Measurements from ENCODE around the gene GDE1. TPM values are rescaled to one million over a fixed set of nuclear protein-coding genes. Genes with fewer than 3 reads are reported as not detected.

GDE1 gene
- total RNA-seq, 1 donor from 2014 or later: 77.8 TPM

DNA sequence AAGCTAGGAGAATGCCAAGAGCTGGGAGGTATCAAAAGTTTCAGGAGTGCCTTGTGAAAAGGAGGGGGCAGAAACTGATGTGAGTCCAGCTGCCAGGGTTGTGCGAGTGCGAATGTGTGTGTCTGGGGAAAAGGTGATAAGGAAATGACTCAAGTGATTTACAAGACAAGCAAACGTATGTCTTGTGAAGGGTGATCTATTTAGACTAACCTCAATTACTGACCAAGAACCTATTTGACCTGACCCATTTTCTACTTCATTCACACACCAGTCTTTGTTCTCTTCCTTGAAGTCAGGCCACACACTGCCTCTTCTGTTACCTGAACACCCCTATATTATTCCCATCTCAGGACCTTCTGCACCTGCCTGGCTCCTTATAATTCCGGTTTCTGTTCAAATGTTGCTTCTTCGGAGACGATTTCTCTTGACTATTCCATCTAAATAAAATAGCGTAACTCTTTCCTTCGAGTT is 1.0 kb downstream of the GDE1 start:
- DNase-seq (ENCODE audit: extremely low spot score, unreplicated experiment): no peak
- H3K36me3 Mint-ChIP-seq (ENCODE audit: unreplicated experiment): peaks cover 7% of the 10 kb centered on the region
- H3K27ac Mint-ChIP-seq (ENCODE audit: unreplicated experiment): peak overlapping the region; percentile 87
- H3K4me1 Mint-ChIP-seq (ENCODE audit: unreplicated experiment): peaks cover 63% of the 10 kb centered on the region
- no peaks in the 10 kb centered on the region for H3K27me3 Mint-ChIP-seq (ENCODE audit: unreplicated experiment)
- TF ChIP-seq, protein P1, sequence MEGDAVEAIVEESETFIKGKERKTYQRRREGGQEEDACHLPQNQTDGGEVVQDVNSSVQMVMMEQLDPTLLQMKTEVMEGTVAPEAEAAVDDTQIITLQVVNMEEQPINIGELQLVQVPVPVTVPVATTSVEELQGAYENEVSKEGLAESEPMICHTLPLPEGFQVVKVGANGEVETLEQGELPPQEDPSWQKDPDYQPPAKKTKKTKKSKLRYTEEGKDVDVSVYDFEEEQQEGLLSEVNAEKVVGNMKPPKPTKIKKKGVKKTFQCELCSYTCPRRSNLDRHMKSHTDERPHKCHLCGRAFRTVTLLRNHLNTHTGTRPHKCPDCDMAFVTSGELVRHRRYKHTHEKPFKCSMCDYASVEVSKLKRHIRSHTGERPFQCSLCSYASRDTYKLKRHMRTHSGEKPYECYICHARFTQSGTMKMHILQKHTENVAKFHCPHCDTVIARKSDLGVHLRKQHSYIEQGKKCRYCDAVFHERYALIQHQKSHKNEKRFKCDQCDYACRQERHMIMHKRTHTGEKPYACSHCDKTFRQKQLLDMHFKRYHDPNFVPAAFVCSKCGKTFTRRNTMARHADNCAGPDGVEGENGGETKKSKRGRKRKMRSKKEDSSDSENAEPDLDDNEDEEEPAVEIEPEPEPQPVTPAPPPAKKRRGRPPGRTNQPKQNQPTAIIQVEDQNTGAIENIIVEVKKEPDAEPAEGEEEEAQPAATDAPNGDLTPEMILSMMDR (IDR thresholded peaks at IDR 0.05): no peak
- peak overlapping the region; percentile 89 for H3K4me3 Mint-ChIP-seq (ENCODE audit: unreplicated experiment)
- H3K9me3 Mint-ChIP-seq (ENCODE audit: unreplicated experiment): no peaks in the 10 kb centered on the region

DNA sequence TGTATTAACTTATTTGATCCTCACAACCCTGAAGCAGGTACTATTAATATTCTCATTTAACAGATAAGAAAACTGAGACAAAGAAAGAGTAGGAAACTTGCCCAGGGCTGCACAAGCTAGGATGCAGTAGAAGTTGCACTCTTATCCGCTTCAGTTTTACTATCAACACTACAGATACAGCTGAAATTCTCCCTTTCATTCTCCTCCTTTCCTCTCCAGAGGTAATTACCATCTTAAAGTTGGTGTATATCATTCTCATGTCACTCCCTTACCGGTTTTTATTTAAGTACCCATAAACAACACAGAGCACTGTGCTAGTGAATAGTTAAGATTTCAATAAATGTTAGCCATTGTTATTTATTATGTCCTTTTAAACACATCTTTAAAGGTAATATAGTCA is 3.5 kb downstream of the GDE1 start:
- Mint-ChIP-seq H3K27ac (ENCODE audit: unreplicated experiment) (no peak overlapping the region), H3K4me1 (ENCODE audit: unreplicated experiment) (peaks cover 51% of the 10 kb centered on the region), H3K27me3 (ENCODE audit: unreplicated experiment) (no peaks in the 10 kb centered on the region), H3K4me3 (ENCODE audit: unreplicated experiment) (no peak overlapping the region), H3K36me3 (ENCODE audit: unreplicated experiment) (peaks cover 20% of the 10 kb centered on the region), H3K9me3 (ENCODE audit: unreplicated experiment) (peaks cover under 1% of the 10 kb centered on the region)
- TF ChIP-seq, protein P1 (IDR thresholded peaks at IDR 0.05): no peak
- DNase-seq (ENCODE audit: extremely low spot score, unreplicated experiment): no peak

DNA sequence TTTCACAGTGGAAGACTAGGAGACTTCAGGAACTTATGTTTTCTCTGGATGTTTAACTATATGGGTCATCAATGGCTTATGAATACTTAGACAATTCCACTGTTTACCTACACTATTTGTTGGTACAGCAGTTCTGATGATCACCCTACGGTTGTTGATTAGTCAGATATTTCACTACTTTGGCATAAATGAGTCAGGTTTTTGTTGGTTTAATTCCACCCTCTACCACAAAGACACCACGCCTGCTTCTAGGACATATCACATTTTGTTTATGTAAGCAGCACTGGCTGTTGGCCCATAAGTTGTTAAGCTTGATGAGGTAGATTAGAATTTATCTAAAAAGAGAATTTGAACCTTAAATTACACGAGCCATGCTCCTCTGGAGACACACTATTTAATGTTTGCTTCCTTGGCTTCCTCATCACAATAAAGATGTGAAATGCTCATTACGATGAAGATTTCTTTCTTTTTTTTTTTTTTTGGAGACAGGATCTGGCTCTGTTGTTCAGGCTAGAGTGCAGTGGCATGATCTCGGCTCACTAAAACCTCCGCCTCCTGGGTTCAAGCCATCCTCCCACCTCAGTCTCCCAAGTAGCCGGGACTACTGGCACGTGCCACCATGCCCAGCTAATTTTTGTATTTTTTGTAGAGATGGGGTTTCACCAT is 4.3 kb downstream of the GDE1 start:
- Mint-ChIP-seq H3K27ac (ENCODE audit: unreplicated experiment) (peak overlapping the region; percentile 0), H3K27me3 (ENCODE audit: unreplicated experiment) (no peaks in the 10 kb centered on the region), H3K9me3 (ENCODE audit: unreplicated experiment) (peaks cover 9% of the 10 kb centered on the region), H3K4me3 (ENCODE audit: unreplicated experiment) (no peak overlapping the region), H3K36me3 (ENCODE audit: unreplicated experiment) (peaks cover 28% of the 10 kb centered on the region), H3K4me1 (ENCODE audit: unreplicated experiment) (peaks cover 51% of the 10 kb centered on the region)
- DNase-seq (ENCODE audit: extremely low spot score, unreplicated experiment): no peak
- TF ChIP-seq, protein P1 (IDR thresholded peaks at IDR 0.05): no peak

DNA sequence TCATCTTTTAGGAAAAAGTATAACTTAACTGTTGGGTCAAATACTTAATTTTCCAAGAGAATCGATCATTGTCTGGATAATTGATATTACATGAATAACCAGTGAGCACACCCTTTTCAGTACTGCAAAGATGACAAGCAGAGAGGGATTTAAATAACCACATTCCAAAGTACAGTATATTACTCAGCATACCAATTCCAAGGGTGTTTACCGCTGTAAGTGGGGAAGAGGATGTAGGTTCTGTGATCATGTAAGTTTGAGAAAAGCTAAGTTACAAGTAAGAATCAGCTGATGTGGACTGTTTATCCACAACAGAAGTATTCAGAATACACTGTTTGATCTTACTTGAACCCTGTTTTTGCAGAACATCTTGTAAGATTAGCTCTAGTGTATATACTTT is 6.1 kb downstream of the GDE1 start:
- DNase-seq (ENCODE audit: extremely low spot score, unreplicated experiment): no peak
- H3K36me3 Mint-ChIP-seq (ENCODE audit: unreplicated experiment): peaks cover 37% of the 10 kb centered on the region
- no peak overlapping the region for H3K4me3 Mint-ChIP-seq (ENCODE audit: unreplicated experiment)
- H3K4me1 Mint-ChIP-seq (ENCODE audit: unreplicated experiment): peaks cover 39% of the 10 kb centered on the region
- H3K27ac Mint-ChIP-seq (ENCODE audit: unreplicated experiment): no peak overlapping the region
- no peaks in the 10 kb centered on the region for H3K27me3 Mint-ChIP-seq (ENCODE audit: unreplicated experiment)
- H3K9me3 Mint-ChIP-seq (ENCODE audit: unreplicated experiment): peaks cover 12% of the 10 kb centered on the region
- TF ChIP-seq, protein P1 (IDR thresholded peaks at IDR 0.05): no peak

DNA sequence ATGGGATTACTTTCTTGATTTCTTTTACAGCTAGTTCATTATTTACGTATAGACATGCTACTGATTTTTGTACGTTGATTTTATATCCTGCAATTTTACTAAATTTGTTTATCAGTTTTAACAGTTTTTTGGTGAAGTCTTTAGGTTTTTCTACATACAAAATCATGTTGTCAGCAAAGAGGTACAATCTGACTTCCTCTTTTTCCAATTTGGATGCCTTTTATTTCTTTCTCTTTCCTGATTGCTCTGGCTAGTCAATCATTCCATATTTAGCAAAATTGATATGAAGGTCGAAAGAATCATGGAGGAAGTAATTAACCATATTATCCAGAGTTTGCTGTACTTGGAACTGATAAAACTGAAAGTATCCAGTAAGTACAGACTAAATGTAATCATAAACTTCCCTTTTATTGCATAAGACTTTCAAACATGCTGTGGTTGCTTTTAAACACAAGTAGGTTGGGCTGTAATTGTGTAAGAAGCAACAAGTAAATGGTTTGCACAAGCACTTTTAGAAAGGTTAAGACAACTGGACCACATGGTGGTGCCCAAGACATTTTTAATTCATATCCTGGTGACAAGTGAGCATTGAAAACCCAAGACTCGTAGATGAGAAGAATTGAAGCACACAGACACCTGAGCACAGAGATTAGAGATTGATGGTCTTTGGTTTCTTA is 8.4 kb downstream of the GDE1 start:
- H3K27me3 Mint-ChIP-seq (ENCODE audit: unreplicated experiment): no peaks in the 10 kb centered on the region
- no peak overlapping the region for H3K27ac Mint-ChIP-seq (ENCODE audit: unreplicated experiment)
- H3K9me3 Mint-ChIP-seq (ENCODE audit: unreplicated experiment): peaks cover 12% of the 10 kb centered on the region
- DNase-seq (ENCODE audit: extremely low spot score, unreplicated experiment): no peak
- no peak overlapping the region for H3K4me3 Mint-ChIP-seq (ENCODE audit: unreplicated experiment)
- H3K36me3 Mint-ChIP-seq (ENCODE audit: unreplicated experiment): peaks cover 37% of the 10 kb centered on the region
- TF ChIP-seq, protein P1 (IDR thresholded peaks at IDR 0.05): no peak
- peaks cover 20% of the 10 kb centered on the region for H3K4me1 Mint-ChIP-seq (ENCODE audit: unreplicated experiment)

All from osteocyte (in vitro differentiated cells).